Activated CD8-positive, alpha-beta memory T cell treated with anti-CD3 and anti-CD28 coated beads for 48 hours (primary cell): Measurements from ENCODE around the gene MESP2.

Experiments used
- DNase-seq, 3 experiments: peaks; one replicate each; pipeline ENCODE4 v3.0.0-alpha.2; 2020; ENCODE audit warnings: low read depth in 2 of 3, low spot score in 2 of 3

MESP2 gene

DNA sequence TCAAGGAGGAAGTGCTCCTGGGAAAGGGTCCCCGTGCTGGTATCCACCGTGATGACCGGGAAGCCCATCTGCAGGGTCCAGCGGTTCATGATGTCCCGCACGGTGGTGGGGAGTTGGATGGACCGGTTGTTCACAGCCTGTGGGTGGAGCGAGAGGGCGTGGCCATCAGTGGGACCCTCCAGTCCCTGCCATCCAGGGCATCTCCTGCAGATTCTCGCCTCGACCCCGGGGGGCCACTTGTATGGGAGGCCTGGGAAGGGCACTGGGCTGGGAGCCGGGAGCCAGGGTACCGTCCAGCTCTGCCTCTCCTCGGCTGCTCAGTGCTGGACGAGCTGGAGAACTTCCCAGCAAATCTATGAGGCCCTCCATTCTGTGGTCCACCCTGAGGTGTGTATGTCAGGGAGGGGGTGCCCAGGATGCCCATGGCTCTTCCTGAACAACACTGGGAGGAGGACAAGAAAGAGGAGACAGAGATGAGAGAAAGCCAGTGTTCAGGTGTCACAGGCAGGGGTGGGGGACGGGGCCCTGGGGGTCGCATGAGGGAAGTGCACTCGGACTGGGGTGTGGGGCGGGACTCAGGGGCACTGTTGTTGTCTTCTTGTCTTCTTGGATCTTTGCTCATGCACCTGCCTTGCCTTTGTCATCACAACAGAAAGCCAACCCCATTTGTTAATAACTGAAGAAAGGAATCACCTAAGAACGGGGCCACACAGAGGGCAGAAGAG, 25.5 kb downstream of the MESP2 start:
- DNase-seq = no peak

DNA sequence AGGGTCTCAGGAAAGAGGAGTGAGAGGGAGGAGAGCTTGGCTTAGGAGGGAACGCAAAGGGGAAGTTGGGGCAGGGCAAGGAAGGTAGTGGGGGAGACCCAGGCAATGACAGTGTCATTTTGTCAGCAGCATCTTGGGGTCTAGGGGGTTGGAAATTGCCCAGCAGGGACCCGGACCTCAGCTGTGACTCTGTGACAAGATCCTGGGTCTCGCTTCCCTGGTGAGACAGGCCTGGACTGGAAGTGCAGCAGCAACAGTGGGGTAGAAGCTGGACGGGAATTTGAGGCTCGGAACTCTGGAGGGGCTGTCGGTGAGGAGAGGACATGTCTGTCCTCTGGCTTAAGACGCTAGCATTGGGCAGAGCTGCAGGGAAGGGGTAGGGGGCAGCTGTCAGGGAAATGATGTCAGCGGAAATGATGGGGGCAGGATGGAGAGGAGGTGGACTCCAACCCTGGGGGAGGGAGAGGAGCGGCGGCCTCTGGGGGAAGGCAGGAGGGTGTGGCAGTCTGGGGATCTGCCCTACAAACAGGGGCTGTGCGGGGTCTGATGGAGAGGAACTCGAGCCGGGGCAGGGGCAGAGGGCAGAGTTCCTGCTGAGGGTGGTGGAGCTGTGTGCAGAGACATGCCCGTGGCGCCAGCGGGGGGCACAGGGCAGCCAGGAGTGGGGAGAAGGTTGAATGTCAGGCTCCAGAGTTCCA, 26.2 kb downstream of the MESP2 start:
- no peak for DNase-seq

- DNase-seq = no peak
Observed at GRCh38 chr15:89802986-89803824, 27.1 kb downstream of the MESP2 start.

DNA sequence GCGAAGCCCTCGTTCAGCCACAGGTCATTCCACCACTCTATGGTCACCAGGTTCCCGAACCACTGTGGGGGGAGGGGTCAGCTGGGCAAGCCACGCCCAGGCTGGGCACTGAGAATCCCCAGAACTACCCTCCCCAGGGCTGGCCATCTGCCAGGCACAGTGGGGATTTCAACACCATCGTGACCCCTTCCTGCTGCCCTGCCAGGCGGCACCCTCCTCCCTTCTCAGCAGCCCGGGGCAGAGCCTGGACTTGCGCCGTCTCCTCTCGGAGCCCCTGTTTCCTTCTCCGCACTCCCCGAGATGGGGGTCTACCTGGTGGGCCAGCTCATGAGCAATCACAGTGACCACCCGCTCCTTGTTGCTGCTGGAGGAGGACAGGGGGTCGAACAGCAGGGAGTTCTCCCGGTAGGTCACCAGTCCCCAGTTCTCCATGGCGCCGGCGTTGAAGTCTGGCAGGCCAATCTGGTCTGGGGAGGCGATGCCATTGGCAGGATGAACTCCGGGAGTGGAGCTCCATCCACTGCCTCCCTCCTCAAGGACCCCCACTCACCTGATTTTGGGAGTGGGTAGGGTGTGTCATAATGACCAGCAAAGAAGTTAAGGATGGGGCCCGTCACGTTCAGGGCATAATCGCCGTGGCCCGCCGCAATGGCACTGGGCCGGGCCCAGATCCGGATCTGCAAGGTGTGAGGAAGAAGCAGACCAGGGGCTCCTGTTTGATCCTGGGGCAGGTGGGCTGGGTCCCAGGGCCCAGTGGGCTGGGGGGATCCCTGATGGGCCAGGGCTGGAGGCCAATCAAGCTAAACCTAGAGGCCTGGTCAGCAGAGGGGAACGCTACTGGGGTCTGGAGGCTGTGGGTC, 28.0 kb downstream of the MESP2 start:
- DNase-seq = no peak

DNA sequence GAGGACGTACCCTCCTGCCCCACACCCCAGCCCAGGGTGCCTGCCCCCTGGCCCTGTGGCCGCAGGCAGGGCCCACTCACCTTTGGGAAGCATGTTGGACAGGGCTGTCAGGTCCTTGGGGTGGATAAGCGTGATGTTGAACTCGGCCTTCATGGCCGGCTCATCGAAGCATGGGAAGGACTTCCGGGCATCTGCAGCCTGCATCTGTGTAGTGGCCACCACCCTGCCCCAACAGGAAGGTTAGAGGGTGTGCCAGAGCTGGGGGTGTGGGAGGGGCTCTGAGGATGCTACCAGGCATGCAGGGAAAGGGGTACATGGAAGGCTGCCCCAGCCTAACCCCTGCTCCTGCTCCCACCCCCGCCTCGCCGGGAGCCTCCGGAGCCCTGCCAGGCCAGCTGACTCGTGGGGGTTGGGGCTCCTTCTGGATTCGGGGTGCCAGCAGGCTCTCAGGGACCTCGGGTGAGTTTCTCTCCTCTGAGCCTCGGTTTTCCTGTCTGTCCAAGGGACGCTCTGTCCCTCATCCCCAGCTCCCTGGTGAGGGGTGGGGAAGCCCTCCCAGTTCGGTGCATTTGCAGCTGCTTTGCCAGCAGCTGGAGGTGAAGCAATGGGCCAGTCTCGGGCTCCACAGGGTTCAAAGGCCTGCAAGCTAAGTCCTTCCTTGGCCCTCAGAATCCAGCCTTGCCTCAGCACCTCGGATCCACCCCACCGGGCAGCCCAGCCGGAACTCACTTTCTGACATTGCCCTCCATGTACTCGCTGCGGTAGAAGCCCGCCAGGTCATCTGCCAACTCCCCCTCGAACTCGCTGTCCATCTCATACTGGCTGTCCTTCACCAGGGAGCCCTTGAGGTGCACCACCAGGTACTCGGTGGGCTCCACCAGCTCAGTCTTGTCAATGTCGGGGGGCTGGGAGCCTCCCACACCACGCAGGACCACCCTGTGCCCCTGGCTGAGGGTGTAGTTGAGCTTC, 29.4 kb downstream of the MESP2 start:
- DNase-seq = no peak

DNA sequence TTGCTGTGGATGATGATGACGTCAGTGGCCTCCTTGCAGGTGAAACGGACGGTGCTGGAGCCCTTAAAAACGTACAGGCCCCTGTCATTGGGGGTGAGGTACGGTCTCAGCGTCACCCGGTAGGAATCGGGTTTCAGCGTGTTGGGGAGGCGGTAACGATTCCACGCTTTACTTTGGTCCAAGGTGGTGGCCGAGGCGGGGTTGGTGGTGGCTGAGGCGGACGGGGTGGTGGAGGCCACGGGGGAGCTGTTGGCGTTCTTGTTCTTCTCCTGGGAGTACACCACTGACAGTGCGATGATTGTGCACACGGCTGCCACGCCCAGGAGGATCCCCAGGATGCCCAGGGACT, 30.1 kb downstream of the MESP2 start:
- DNase-seq = no peak

- DNase-seq = no peak
Observed at GRCh38 chr15:89806559-89807550, 30.7 kb downstream of the MESP2 start.

GRCh38 chr15:89807689-89808088, 31.6 kb downstream of the MESP2 start:
- DNase-seq = no peak

DNA sequence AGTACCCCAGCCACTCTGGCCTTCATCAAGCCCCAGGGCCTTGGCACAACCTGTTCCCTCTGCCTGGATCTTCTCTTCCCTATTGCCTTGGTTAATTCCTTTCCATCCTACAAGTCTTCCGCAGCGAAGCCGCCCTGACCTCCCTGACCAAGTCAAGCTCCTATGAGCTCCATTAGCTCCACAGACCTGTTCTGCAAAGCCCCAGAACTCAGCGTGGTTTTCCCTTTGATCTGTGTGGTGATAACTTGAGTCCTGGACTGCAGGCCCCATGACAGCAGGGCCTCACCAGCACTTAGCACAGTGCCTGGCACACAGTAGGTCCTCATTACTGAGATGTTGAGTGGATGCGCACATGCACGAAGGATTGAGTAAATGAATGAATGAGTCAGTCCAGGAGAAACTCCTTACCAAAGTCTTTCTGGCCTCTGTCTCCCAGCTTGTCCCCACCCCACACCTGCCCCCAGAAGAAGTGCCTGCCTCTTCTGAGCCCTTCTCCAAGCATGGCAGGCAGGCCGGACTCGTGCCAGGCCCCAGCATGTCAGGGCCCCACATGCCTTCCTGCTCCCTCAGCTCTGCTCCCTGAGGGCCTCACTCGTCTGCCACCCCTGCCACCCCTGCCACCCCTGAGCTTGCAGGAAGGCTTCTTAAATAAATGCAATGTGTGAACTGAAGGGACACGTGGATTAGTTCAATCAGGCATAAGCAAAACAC, 32.2 kb downstream of the MESP2 start:
- DNase-seq = no peak

- no peak for DNase-seq
Observed at GRCh38 chr15:89809093-89809786, 33.1 kb downstream of the MESP2 start.

DNA sequence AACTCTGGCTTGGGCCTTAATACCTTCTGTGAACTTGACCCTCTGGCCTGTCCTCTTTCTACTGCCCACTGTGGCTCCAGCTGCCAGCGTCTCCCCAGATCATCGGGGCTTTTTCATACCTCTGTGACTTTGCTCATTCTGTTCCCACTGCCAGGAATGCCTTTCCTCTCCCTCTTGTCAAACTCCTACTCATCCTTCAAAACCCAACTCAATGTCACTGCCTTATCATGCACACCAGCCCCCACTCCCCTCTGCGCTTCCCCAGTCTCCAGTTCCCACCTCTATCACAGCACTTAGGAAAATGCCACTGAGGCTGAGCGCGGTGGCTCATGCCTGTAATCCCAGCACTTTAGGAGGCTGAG, 33.6 kb downstream of the MESP2 start:
- no peak for DNase-seq

- DNase-seq = no peak
Observed at GRCh38 chr15:89810837-89811236, 34.7 kb downstream of the MESP2 start.

GRCh38 chr15:89812011-89812846, 36.1 kb downstream of the MESP2 start:
- no peak for DNase-seq

DNA sequence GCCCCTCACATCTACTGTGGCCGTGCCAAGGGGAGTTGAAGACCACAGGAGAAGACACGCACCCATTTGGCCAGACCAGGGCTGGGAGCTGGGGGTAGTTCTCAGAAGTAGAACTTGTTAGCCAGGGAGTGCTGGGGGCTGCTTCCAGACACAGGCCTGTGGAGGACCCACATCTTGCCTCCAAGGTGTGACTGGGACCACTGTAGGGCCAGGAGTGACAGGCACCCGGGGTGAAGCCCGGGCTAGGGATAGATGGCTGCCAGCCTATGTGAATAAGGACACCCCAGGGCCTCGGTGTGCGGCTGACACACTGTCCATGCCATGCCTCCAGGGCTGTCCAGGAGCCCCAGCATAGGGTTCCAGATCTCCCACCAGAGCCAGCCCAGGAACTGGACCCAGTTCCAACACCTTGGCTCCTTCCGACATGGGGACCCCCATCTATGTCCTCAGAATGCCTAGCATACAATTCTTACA, 36.8 kb downstream of the MESP2 start:
- DNase-seq = no peak

DNA sequence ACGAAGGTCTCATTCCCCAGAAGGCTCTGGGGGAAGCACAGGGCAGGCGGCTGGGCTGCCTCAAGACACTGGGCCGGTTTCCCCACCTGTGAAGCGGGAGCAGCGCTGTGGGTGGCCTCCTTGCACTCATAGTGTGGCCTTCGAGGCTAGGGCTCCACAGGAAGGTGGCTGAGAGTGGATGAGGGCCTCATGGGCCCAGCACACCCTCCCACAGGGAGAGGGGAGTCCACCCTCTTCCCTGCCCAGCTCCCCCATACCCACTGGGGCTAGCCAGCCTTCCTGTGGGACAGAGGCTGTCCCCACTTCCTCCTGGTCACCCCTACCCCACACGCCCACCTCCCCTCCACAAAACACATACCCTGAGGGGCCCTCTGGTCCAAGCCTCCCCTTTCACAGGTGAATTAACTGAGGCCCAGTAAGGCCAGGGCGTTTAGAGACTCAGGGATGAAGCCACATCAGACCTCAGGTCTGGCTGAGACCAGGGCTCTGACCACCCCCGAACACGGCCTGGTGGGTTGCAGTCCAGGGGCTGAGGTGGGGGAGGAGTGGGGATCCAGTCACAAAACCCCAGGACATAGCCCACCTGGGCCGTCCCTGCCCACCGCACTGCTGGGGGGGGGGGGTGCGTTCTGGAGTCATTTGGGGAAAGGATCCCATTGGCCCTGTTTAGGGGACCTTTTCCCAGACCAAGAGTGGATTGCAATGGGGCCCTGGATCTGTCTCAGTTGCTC, 37.4 kb downstream of the MESP2 start:
- no peak for DNase-seq
